ENCODE measurements around the gene ABITRAM. TPM values are rescaled to one million over a fixed set of nuclear protein-coding genes. Genes with fewer than 3 reads are reported as not detected.
"Not testable (repeated sequence)": the region's sequence is repeated elsewhere in the genome, so short reads cannot be mapped to it uniquely, and the experiment has no call there.

Gene ABITRAM
- total RNA-seq, 4 donors from 2014 or later, result 5.6 to 14.4 (median 9.4) TPM

DNA sequence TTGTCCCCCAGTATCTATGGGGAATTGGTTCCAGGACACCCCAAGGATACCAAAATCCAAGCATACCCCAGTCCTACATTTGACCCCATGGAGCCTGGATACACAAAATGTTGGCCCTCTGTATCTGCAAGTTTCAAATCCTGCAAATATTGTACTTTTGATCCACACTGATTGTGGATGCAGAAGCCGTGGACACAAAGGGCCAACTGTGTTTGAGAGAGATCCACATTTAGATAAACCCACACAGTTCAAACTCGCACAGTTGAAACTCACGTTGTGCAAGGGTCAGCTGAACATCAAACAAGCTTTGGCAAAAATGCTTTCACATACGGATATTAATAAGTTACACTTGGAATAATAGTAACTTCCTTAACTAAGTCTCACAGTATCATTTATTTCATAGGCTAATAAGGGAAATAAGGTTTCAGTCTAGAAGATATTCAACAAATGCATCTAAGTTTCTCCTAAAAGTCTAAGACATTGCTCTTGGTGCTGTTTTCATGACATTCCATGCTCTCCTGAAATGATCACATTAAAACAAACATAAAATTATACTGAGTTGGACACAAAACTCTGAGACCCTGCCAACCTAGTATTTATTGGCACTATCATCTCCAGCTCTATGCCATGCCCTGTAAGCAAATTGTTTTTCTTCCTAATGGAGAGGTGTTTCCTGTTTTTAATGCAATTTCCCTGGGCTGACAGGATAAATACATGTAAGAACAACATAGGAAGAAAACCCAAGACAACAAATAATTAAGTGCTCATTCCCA, 39.8 kb upstream of the ABITRAM start:
- Histone ChIP-seq H3K27me3 (no peaks in the 10 kb centered on the region), H3K4me1 (no peaks in the 10 kb centered on the region), H3K9me3 (no peaks in the 10 kb centered on the region), H3K36me3 (peaks cover 0 to 64% (median 28%) of the 10 kb centered on the region in 4 donors), H3K27ac (no peak overlapping the region), H3K4me3 (no peak overlapping the region)
- intact Hi-C loops (cut with DNase I; ENCODE audit: low total_unique reads) (no loop called here), in situ Hi-C loops (cut with MboI; ENCODE audit: low pct_ligation_motif_present in 1 of 4, low pct_unique_long_range_greater_than_20kb in 1 of 4, low sequenced_read_pairs in 3 of 4) (loop anchor here in 1 of 4 donors (10.0 kb wide), 1 partner anchor 60 kb away; no protein-coding TSS in a partner anchor)
- no peak for DNase-seq
- WGBS, 2 donors (ENCODE audit: low coverage in 1 of 2), result 96 to 100% methylated on average over 2 to 4 of the region's 4 CpGs
- TF ChIP-seq, protein P1, sequence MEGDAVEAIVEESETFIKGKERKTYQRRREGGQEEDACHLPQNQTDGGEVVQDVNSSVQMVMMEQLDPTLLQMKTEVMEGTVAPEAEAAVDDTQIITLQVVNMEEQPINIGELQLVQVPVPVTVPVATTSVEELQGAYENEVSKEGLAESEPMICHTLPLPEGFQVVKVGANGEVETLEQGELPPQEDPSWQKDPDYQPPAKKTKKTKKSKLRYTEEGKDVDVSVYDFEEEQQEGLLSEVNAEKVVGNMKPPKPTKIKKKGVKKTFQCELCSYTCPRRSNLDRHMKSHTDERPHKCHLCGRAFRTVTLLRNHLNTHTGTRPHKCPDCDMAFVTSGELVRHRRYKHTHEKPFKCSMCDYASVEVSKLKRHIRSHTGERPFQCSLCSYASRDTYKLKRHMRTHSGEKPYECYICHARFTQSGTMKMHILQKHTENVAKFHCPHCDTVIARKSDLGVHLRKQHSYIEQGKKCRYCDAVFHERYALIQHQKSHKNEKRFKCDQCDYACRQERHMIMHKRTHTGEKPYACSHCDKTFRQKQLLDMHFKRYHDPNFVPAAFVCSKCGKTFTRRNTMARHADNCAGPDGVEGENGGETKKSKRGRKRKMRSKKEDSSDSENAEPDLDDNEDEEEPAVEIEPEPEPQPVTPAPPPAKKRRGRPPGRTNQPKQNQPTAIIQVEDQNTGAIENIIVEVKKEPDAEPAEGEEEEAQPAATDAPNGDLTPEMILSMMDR (IDR thresholded peaks at IDR 0.05), result no peak
- TF ChIP-seq POLR2AphosphoS5 (IDR thresholded peaks at IDR 0.05), result no peak
- no peak for TF ChIP-seq POLR2A (IDR thresholded peaks at IDR 0.05)
- no peak for TF ChIP-seq EP300 (IDR thresholded peaks at IDR 0.05; ENCODE audit: low read depth)

GRCh38 chr9:108897324-108898096, 36.7 kb upstream of the ABITRAM start:
- H3K36me3 ChIP-seq, result peaks cover 0 to 63% (median 24%) of the 10 kb centered on the region in 4 donors
- 88 to 95% methylated on average over 2 of the region's 2 CpGs for WGBS, 2 donors (ENCODE audit: low coverage in 1 of 2)
- in situ Hi-C loops (cut with MboI; ENCODE audit: low pct_ligation_motif_present in 1 of 4, low pct_unique_long_range_greater_than_20kb in 1 of 4, low sequenced_read_pairs in 3 of 4), result loop anchor here in 1 of 4 donors (10.0 kb wide), 1 partner anchor 63 kb away; no protein-coding TSS in a partner anchor

GRCh38 chr9:108899023-108899695, 35.0 kb upstream of the ABITRAM start:
- DNase-seq; H3K9me3 ChIP-seq; H3K27ac ChIP-seq; H3K4me1 ChIP-seq; intact Hi-C loops (cut with DNase I; ENCODE audit: low total_unique reads); H3K4me3 ChIP-seq; H3K27me3 ChIP-seq: not testable (repeated sequence)
- H3K36me3 ChIP-seq, result peaks cover 0 to 62% (median 24%) of the 10 kb centered on the region in 4 donors
- WGBS, 2 donors (ENCODE audit: low coverage in 1 of 2), result 93 to 96% methylated on average over 7 to 8 of the region's 8 CpGs
- in situ Hi-C loops (cut with MboI; ENCODE audit: low pct_ligation_motif_present in 1 of 4, low pct_unique_long_range_greater_than_20kb in 1 of 4, low sequenced_read_pairs in 3 of 4), result loop anchor here in 1 of 4 donors (10.0 kb wide), 1 partner anchor 64 kb away; no protein-coding TSS in a partner anchor

More at GRCh38 chr9:108897324-108898096, 36.7 kb upstream of the ABITRAM start:
- no peaks in the 10 kb centered on the region for H3K27me3 ChIP-seq
- no peak overlapping the region for H3K4me3 ChIP-seq
- intact Hi-C loops (cut with DNase I; ENCODE audit: low total_unique reads), result no loop called here
- H3K4me1 ChIP-seq, result no peaks in the 10 kb centered on the region
- no peak overlapping the region for H3K27ac ChIP-seq
- TF ChIP-seq, protein P1 (IDR thresholded peaks at IDR 0.05), result no peak
- TF ChIP-seq EP300 (IDR thresholded peaks at IDR 0.05; ENCODE audit: low read depth), result no peak
- no peak for TF ChIP-seq POLR2A (IDR thresholded peaks at IDR 0.05)
- no peak for TF ChIP-seq POLR2AphosphoS5 (IDR thresholded peaks at IDR 0.05)
- no peak for DNase-seq
- H3K9me3 ChIP-seq, result no peaks in the 10 kb centered on the region

DNA sequence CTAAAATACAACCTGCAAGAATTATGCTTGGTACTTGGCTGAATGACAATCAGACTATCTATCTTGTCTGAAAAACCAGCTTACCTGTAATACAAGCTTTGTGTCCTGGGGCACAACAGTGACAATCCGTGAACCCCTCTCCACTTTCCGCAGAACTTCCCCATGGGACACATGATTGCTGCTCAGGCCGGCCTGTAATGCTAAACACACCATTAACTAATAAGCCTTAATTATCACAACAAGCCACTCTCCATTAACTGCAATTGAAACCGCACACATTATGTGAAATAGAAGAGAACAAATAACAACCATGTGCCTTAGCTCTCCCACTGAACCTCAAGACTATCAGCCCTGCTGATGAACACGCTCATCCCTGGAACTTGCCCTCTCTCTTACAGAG, 34.0 kb upstream of the ABITRAM start:
- Histone ChIP-seq H3K27ac (no peak overlapping the region), H3K4me3 (no peak overlapping the region), H3K4me1 (no peaks in the 10 kb centered on the region), H3K36me3 (peaks cover 0 to 69% (median 27%) of the 10 kb centered on the region in 4 donors), H3K9me3 (no peaks in the 10 kb centered on the region), H3K27me3 (no peaks in the 10 kb centered on the region)
- in situ Hi-C loops (cut with MboI; ENCODE audit: low pct_ligation_motif_present in 1 of 4, low pct_unique_long_range_greater_than_20kb in 1 of 4, low sequenced_read_pairs in 3 of 4) (no loop called here), intact Hi-C loops (cut with DNase I; ENCODE audit: low total_unique reads) (no loop called here)
- TF ChIP-seq EP300 (IDR thresholded peaks at IDR 0.05; ENCODE audit: low read depth) (no peak), POLR2A (IDR thresholded peaks at IDR 0.05) (no peak), POLR2AphosphoS5 (IDR thresholded peaks at IDR 0.05) (no peak)
- TF ChIP-seq, protein P1 (IDR thresholded peaks at IDR 0.05), result no peak
- WGBS, 2 donors (ENCODE audit: low coverage in 1 of 2), result 83 to 94% methylated on average over 5 of the region's 5 CpGs
- no peak for DNase-seq

Measured in transverse colon (tissue), 4 donors.